Omental fat pad (tissue), 4 donors: ENCODE measurements around the gene UBAC1. TPM values are rescaled to one million over a fixed set of nuclear protein-coding genes. Genes with fewer than 3 reads are reported as not detected.

Experiments used
- ATAC-seq: fragments of 150-250 bp; one replicate; pipeline ENCODE4 v1.9.1; 2016; ENCODE audit warnings: mild to moderate bottlenecking, moderate library complexity; ENCODE audit not compliant: low FRiP score
- DNase-seq: peaks from one replicate; pipeline ENCODE4 v3.0.0-alpha.2; 2019; ENCODE audit warnings: low spot score
- CTCF ChIP-seq, 3 donors: fragments of 450-650 bp; IDR thresholded peaks; one replicate each; pipeline ENCODE4 v1.5.1; 2016 to 2017; ENCODE audit warnings: antibody characterized with exemption in 3 of 3, mild to moderate bottlenecking in 3 of 3, moderate library complexity in 2 of 3
- total RNA-seq, 4 donors: library from RNA; depleted of rRNA; stranded (reverse); fragments of >200 nt; gene quantifications; one replicate each; pipeline ENCODE4 v1.1.0, GENCODE V29; 2016

UBAC1 gene
- total RNA-seq, 4 donors from 2014 or later = 28.4 to 56.7 (median 34.6) TPM

- peak; percentile 90 for ATAC-seq
- peak; percentile 57 for DNase-seq
- TF ChIP-seq CTCF (IDR thresholded peaks at IDR 0.05) = no peak
Measured at GRCh38 chr9:135907431-135908092, 53.6 kb downstream of the UBAC1 start, which contains the start of gene CAMSAP1. Gene CAMSAP1, minus strand, starts transcription at chr9:135907546. Its CDS starts 387 bp downstream, at chr9:135907159.

- ATAC-seq (peak; percentile 63), DNase-seq (no peak)
- TF ChIP-seq CTCF (IDR thresholded peaks at IDR 0.05) = no peak
Measured at GRCh38 chr9:135907006-135907430, 54.2 kb downstream of the UBAC1 start.

- ATAC-seq = peak; percentile 25
- TF ChIP-seq CTCF (IDR thresholded peaks at IDR 0.05) = no peak
- no peak for DNase-seq
Measured at GRCh38 chr9:135906291-135907005, 54.7 kb downstream of the UBAC1 start.

GRCh38 chr9:135905380-135906258 lies 55.6 kb downstream of the UBAC1 start:
- no peak for DNase-seq

GRCh38 chr9:135903786-135904520 lies 57.2 kb downstream of the UBAC1 start:
- ATAC-seq (no peak), DNase-seq (no peak)
- TF ChIP-seq CTCF (IDR thresholded peaks at IDR 0.05) = no peak

More at GRCh38 chr9:135905380-135906258, 55.6 kb downstream of the UBAC1 start:
- no peak for TF ChIP-seq CTCF (IDR thresholded peaks at IDR 0.05)
- peak; percentile 32 for ATAC-seq

- DNase-seq (no peak), ATAC-seq (no peak)
- no peak for TF ChIP-seq CTCF (IDR thresholded peaks at IDR 0.05)
Measured at GRCh38 chr9:135903358-135903656, 57.9 kb downstream of the UBAC1 start.
